Right lobe of liver (tissue), 6 donors: ENCODE measurements around the gene ZBTB14. TPM values are rescaled to one million over a fixed set of nuclear protein-coding genes. Genes with fewer than 3 reads are reported as not detected.

Source experiments
- ATAC-seq, 4 donors: fragments of 200-7000 bp; cut with Tn5 transposase; one replicate each; pipeline ENCODE4 v1.9.1; 2020; ENCODE audit warnings: mild to moderate bottlenecking in 4 of 4, moderate library complexity in 4 of 4
- DNase-seq, 3 donors: peaks; one replicate each; pipeline ENCODE4 v3.0.0-alpha.2; 2020
- H3K27ac ChIP-seq, 3 donors: fragments of 200-600 bp; one replicate each; pipeline ENCODE4 v1.8.0; 2022
- H3K27me3 ChIP-seq, 2 donors: fragments of 200-600 bp; one replicate each; pipeline ENCODE4 v1.8.0; 2022
- H3K36me3 ChIP-seq, 4 donors: fragments of 200-600 bp; sonication (generic) in 1 of 4; one replicate each; pipeline versions ENCODE4 v1.5.1 to v1.8.0; 2017 to 2022; ENCODE audit warnings: control low read depth in 1 of 4
- H3K4me1 ChIP-seq, 4 donors: fragments of 200-600 bp; sonication (generic) in 1 of 4; one replicate each; pipeline versions ENCODE4 v1.5.1 to v1.8.0; 2017 to 2022; ENCODE audit warnings: control low read depth in 1 of 4
- H3K4me3 ChIP-seq, 3 donors: fragments of 200-600 bp; one replicate each; pipeline ENCODE4 v1.8.0; 2022
- H3K9me3 ChIP-seq, 4 donors: fragments of 200-600 bp; sonication (generic) in 1 of 4; one replicate each; pipeline versions ENCODE4 v1.5.1 to v1.8.0; 2017 to 2022; ENCODE audit warnings: control low read depth in 1 of 4
- POLR2A ChIP-seq: fragments of 450-650 bp; IDR thresholded peaks from one replicate; pipeline ENCODE4 v1.6.1; 2017; ENCODE audit warnings: antibody characterized with exemption, mild to moderate bottlenecking
- WGBS: methylation state at CpG from one replicate; pipeline ENCODE4 v1.1.6; 2018; ENCODE audit warnings: low coverage, low lambda C conversion rate; ENCODE audit not compliant: insufficient coverage; ENCODE audit errors: missing lambda C conversion rate; 5-methylcytosine and 5-hydroxymethylcytosine counted together
- intact Hi-C, 2 donors: fragments of 100-400 bp; cut with DNase I; formaldehyde crosslinking; loops; one replicate each; pipeline versions ENCODE4 v1.11.2 to v1.14.1; 2022
- long read RNA-seq: library from polyadenylated mRNA; unstranded; transcript quantifications from one replicate; pipeline ENCODE4 v2.0.0, GENCODE V29; 2019
- total RNA-seq, 6 experiments: library from RNA; depleted of rRNA in 2 of 6; stranded (reverse); fragments of >200 nt in 2 of 6; fragmentation: NEBNext Ultra II Directional in 3 of 6; extraction: Animal tissue kit (Norgen Biotek cat#: 25700) in 3 of 6; gene quantifications; one replicate each; pipeline versions ENCODE4 v1.1.0 to v1.2.4, GENCODE V29; 2016 to 2023
- TF ChIP-seq, protein P1 (sequence below), 4 donors: fragments of 200-600 bp in 3 of 4; fragments of 450-650 bp in 1 of 4; IDR thresholded peaks; one replicate each; pipeline versions ENCODE4 v1.5.1 to v1.8.0; 2016 to 2022; ENCODE audit warnings: antibody characterized with exemption in 4 of 4, mild to moderate bottlenecking in 2 of 4
- donor health status: DM: no; HTN: yes; CAD: no.
- donor health status: DM: no; HTN: no; CAD: no.
- donor health status: DM: no; HTN: no; CAD: no.
- donor health status: DM: no; HTN: yes; CAD: no.
- donor health status: DM: no; HTN: yes; CAD: no.

The ZBTB14 gene, protein sequence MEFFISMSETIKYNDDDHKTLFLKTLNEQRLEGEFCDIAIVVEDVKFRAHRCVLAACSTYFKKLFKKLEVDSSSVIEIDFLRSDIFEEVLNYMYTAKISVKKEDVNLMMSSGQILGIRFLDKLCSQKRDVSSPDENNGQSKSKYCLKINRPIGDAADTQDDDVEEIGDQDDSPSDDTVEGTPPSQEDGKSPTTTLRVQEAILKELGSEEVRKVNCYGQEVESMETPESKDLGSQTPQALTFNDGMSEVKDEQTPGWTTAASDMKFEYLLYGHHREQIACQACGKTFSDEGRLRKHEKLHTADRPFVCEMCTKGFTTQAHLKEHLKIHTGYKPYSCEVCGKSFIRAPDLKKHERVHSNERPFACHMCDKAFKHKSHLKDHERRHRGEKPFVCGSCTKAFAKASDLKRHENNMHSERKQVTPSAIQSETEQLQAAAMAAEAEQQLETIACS
- total RNA-seq: 1 to 10 TPM; 4.3 to 7.2 (median 5.9) TPM
- long read RNA-seq: 0 reads

DNA sequence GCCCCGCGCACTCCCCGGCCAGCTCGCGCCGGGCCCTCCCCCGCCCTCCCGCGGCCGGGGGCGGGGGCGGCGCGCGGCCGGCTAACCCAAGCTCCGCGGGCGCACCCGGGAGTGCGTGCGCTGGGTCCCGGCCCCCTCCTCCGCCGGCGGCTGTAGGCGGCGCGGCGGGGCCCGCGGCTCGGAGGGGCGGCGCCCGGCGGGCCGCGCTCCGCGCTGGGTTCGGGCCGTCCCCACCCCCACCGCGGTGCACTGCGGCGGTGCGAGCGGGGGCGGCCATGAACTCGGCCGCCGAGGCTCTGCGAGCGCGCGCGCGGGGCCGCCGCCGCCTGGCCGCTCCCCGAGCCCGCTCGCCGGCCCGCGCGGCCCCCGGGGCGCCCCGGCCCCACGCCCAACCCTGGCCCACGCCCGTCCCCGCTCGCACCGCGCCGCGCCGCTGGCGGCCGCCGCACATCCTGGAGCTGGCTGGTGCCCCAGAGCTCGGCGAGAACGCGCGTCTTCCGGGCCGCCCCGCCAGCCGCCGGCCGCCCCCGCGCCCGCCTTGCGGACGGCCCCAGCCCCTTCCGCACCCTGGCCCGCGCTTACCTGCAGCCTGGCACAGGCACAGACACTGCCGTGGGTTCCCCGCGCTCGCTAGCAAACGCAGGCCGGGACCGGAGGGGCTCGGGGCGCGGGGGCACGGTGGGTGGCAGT lies at the start of gene ZBTB14:
Gene ZBTB14, minus strand, starts transcription at position 496 of the 690 bp plus-strand sequence. CDS start 2,480 bp downstream, outside the sequence.
- no CpG with 5 or more reads among the region's 116 CpGs for whole genome bisulfite sequencing
- no peaks in the 10 kb centered on the region for H3K9me3 ChIP-seq
- peak; percentile 78 to 82 (median 80) for DNase-seq
- TF ChIP-seq, protein P1, sequence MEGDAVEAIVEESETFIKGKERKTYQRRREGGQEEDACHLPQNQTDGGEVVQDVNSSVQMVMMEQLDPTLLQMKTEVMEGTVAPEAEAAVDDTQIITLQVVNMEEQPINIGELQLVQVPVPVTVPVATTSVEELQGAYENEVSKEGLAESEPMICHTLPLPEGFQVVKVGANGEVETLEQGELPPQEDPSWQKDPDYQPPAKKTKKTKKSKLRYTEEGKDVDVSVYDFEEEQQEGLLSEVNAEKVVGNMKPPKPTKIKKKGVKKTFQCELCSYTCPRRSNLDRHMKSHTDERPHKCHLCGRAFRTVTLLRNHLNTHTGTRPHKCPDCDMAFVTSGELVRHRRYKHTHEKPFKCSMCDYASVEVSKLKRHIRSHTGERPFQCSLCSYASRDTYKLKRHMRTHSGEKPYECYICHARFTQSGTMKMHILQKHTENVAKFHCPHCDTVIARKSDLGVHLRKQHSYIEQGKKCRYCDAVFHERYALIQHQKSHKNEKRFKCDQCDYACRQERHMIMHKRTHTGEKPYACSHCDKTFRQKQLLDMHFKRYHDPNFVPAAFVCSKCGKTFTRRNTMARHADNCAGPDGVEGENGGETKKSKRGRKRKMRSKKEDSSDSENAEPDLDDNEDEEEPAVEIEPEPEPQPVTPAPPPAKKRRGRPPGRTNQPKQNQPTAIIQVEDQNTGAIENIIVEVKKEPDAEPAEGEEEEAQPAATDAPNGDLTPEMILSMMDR (IDR thresholded peaks at IDR 0.05): no peak
- TF ChIP-seq POLR2A: no peak
- peak; percentile 45 to 71 (median 58) for ATAC-seq
- intact Hi-C loops: no loop called here
- H3K4me3 ChIP-seq: peak within 1 kb of the TSS; percentile 70 to 82 (median 80)
- H3K27ac ChIP-seq: peak within 1 kb of the TSS; percentile 85 to 93 (median 92)
- H3K4me1 ChIP-seq: no peaks in the 10 kb centered on the region
- H3K36me3 ChIP-seq: peaks cover 0 to 9% (median 3%) of the 10 kb centered on the region in 4 donors
- H3K27me3 ChIP-seq: no peaks in the 10 kb centered on the region

DNA sequence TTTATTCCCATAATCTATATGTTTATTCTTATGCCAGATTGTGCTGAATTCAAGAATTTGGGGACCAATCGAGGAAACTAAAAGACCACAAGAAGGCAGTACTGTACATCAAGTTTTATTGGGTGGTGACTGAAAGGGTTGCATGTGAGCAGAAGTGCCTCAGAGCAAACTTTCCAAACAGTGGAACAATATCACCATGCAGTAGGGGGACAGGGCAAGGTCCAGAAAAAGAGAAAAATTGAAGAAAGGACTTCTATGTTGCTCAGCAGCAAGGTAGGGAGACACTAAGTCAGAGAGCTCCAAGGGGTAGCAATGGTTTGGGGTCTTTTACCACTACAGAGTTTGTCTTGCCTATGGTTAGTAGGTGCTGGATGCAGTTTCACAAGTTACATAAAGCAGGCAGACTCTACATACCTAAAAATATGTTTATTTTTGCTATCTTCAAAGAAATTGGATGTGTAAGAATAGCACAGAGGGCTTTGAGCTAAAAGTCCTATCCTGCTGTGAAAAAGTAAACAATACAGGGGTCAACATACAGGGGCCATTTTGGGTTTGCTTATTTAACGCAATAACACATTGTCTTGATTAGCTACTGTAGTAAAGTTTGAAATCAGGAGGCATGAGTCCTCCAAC lies 43.8 kb upstream of the ZBTB14 start:
- H3K27ac ChIP-seq: no peak overlapping the region
- ATAC-seq: no peak

DNA sequence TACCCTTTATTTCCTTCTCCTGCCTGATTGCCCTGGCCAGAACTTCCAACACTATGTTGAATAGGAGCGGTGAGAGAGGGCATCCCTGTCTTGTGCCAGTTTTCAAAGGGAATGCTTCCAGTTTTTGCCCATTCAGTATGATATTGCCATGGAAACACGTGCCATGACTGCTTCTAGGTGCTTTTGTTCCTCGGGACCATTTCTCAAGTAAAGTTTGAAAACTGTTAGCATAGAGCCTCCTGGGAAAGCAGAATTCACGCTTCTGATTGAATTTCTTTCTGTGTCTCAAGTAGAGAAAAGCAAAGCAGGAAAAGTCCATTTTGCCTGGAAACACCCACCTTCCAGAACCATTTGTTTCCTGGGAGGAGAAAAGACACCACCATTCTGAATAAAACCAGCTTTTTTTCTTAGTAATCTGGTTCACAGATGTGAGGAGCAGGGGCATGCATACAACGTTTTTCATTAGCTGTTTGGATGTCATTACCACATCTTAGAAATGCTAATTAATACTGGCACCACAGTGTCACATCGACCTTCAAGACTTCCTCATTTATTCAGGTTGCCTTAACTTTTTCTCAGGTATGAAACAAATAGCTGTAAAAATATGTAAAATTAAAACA lies 39.0 kb upstream of the ZBTB14 start:
- Histone ChIP-seq H3K36me3 (no peaks in the 10 kb centered on the region), H3K9me3 (no peaks in the 10 kb centered on the region), H3K4me1 (no peaks in the 10 kb centered on the region), H3K27me3 (no peaks in the 10 kb centered on the region), H3K4me3 (no peak overlapping the region), H3K27ac (no peak overlapping the region)
- 15% methylated on average over 5 of the region's 6 CpGs for WGBS
- DNase-seq (no peak), ATAC-seq (no peak)
- intact Hi-C loops: no loop called here
- TF ChIP-seq, protein P1 (IDR thresholded peaks at IDR 0.05): no peak
- TF ChIP-seq POLR2A: no peak

More for the DNA sequence above, 43.8 kb upstream of the ZBTB14 start:
- Histone ChIP-seq H3K27me3 (no peaks in the 10 kb centered on the region), H3K4me3 (no peak overlapping the region), H3K9me3 (no peaks in the 10 kb centered on the region), H3K36me3 (no peaks in the 10 kb centered on the region), H3K4me1 (no peaks in the 10 kb centered on the region)
- 11% methylated on average over 2 of the region's 2 CpGs for WGBS
- intact Hi-C loops: no loop called here
- TF ChIP-seq, protein P1 (IDR thresholded peaks at IDR 0.05): no peak
- no peak for TF ChIP-seq POLR2A
- no peak for DNase-seq

DNA sequence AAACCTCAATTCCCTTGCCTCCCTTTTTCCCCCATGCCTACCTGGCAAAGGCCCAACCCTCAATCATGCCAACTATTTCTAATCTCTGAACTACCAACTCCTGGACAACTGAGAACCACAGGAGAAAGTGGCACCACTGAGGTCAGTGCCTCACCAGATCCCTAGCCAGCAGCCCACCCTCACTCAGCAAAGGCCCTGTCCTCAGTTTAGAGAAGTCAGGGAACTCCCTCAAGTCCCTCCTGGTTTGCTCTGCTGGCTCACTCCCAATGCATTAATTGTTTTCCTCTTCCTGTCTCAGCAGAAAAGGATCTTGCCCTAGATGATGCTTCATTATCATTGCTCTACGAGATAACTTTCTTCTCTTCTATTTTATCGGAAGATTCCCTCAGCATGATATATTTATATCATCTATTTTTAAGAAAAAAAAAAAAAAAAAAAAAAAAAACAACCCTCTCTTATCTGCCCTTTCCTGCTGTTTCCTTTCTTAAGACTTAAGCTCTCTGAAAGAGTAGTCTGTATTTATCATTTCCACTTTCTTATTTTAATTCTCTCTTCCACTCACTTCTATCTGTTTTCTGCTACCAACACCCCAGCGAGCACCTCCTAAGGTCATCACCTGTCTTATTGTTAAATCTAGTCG lies 22.7 kb upstream of the ZBTB14 start:
- Histone ChIP-seq H3K4me3 (no peak overlapping the region), H3K27ac (no peak overlapping the region), H3K9me3 (no peaks in the 10 kb centered on the region), H3K36me3 (no peaks in the 10 kb centered on the region), H3K4me1 (no peaks in the 10 kb centered on the region), H3K27me3 (no peaks in the 10 kb centered on the region)
- DNase-seq: no peak
- ATAC-seq: no peak
- WGBS: 26% methylated on average over 4 of the region's 4 CpGs
- TF ChIP-seq, protein P1 (IDR thresholded peaks at IDR 0.05): no peak
- TF ChIP-seq POLR2A: no peak
- intact Hi-C loops: no loop called here
